Measurements from ENCODE around the gene ELK3. TPM values are rescaled to one million over a fixed set of nuclear protein-coding genes. Genes with fewer than 3 reads are reported as not detected.

The ELK3 gene
- total and polyA plus RNA-seq, 9 of the 15 experiments (the other 6 are each of a cell fraction or from before 2014, with no cell fraction given) = 1.5 to 5.5 (median 2.9) TPM

GRCh38 chr12:96153131-96153725 is 40.9 kb upstream of the ELK3 start (continued):
- TF ChIP-seq MGA (IDR thresholded peaks at IDR 0.05) = 0 out of 2 replicates have a peak, but pooled peaks have one; percentile 10
- TF ChIP-seq CHAMP1 (IDR thresholded peaks at IDR 0.05) = no peak
- no peak for TF ChIP-seq SMARCC2 (IDR thresholded peaks at IDR 0.05; ENCODE audit: low read depth)
- TF ChIP-seq EP300 (IDR thresholded peaks at IDR 0.05; ENCODE audit: low read length) = no peak
- TF ChIP-seq MEF2D (tag; conservative IDR thresholded peaks at IDR 0.05; ENCODE audit: low read depth) = no peak
- no peak for TF ChIP-seq RUNX1 (IDR thresholded peaks at IDR 0.05; ENCODE audit: low read depth)
- TF ChIP-seq HINFP (tag; conservative IDR thresholded peaks at IDR 0.05; ENCODE audit: low read depth) = no peak
- TF ChIP-seq TRIM24 (IDR thresholded peaks at IDR 0.05) = no peak
